ENCODE measurements around the gene PZP.
"Not testable (repeated sequence)": the region's sequence is repeated elsewhere in the genome, so short reads cannot be mapped to it uniquely, and the experiment has no call there.

Gene PZP

GRCh38 chr12:9208229-9208628 lies at the start of gene PZP:
Gene PZP, minus strand, starts transcription at chr12:9208395. Its CDS starts 54 bp downstream, at chr12:9208341.
- DNase-seq (ENCODE audit: low spot score), result no peak

- DNase-seq (ENCODE audit: low spot score), result no peak
Measured at GRCh38 chr12:9256758-9257405, 48.7 kb upstream of the PZP start.

- DNase-seq (ENCODE audit: low spot score), result no peak
Measured at GRCh38 chr12:9256341-9256740, 48.1 kb upstream of the PZP start.

GRCh38 chr12:9255837-9256236 lies 47.6 kb upstream of the PZP start:
- no peak for DNase-seq (ENCODE audit: low spot score)

GRCh38 chr12:9253464-9253863 lies 45.3 kb upstream of the PZP start:
- DNase-seq (ENCODE audit: low spot score), result no peak

- DNase-seq (ENCODE audit: low spot score), result not testable (repeated sequence)
Measured at GRCh38 chr12:9252791-9253190, 44.6 kb upstream of the PZP start.

GRCh38 chr12:9252256-9252655 lies 44.1 kb upstream of the PZP start:
- no peak for DNase-seq (ENCODE audit: low spot score)

GRCh38 chr12:9248435-9248834 lies 40.2 kb upstream of the PZP start:
- DNase-seq (ENCODE audit: low spot score), result no peak

- no peak for DNase-seq (ENCODE audit: low spot score)
Measured at GRCh38 chr12:9244894-9245293, 36.7 kb upstream of the PZP start.

GRCh38 chr12:9243999-9244649 lies 35.9 kb upstream of the PZP start:
- no peak for DNase-seq (ENCODE audit: low spot score)

- DNase-seq (ENCODE audit: low spot score), result no peak
Measured at GRCh38 chr12:9241301-9241700, 33.1 kb upstream of the PZP start.

GRCh38 chr12:9240776-9241175 lies 32.6 kb upstream of the PZP start:
- DNase-seq (ENCODE audit: low spot score), result no peak

GRCh38 chr12:9240004-9240635 lies 31.9 kb upstream of the PZP start:
- DNase-seq (ENCODE audit: low spot score), result not testable (repeated sequence)

GRCh38 chr12:9237286-9237685 lies 29.1 kb upstream of the PZP start:
- no peak for DNase-seq (ENCODE audit: low spot score)

GRCh38 chr12:9235519-9235918 lies 27.3 kb upstream of the PZP start:
- DNase-seq (ENCODE audit: low spot score), result no peak

GRCh38 chr12:9227950-9228349 lies 19.8 kb upstream of the PZP start:
- DNase-seq (ENCODE audit: low spot score), result no peak

GRCh38 chr12:9223830-9224229 lies 15.6 kb upstream of the PZP start:
- DNase-seq (ENCODE audit: low spot score), result no peak

GRCh38 chr12:9221483-9221882 lies 13.3 kb upstream of the PZP start:
- DNase-seq (ENCODE audit: low spot score), result no peak

- not testable (repeated sequence) for DNase-seq (ENCODE audit: low spot score)
Measured at GRCh38 chr12:9221011-9221410, 12.8 kb upstream of the PZP start.

- DNase-seq (ENCODE audit: low spot score), result no peak
Measured at GRCh38 chr12:9214534-9214933, 6.3 kb upstream of the PZP start.

- DNase-seq (ENCODE audit: low spot score), result no peak
Measured at GRCh38 chr12:9211687-9212086, 3.5 kb upstream of the PZP start.

GRCh38 chr12:9204380-9204779 lies 3.8 kb downstream of the PZP start:
- DNase-seq (ENCODE audit: low spot score), result no peak

GRCh38 chr12:9198012-9198411 lies 10.2 kb downstream of the PZP start:
- DNase-seq (ENCODE audit: low spot score), result no peak

GRCh38 chr12:9184276-9184675 lies 23.9 kb downstream of the PZP start:
- no peak for DNase-seq (ENCODE audit: low spot score)

All from hematopoietic multipotent progenitor cell treated with erythropoietin and hydrocortisone succinate and interleukin-3 and kit ligand, for 17 days (in vitro differentiated cells).